ENCODE results near the gene NPM1.

Gene NPM1

DNA sequence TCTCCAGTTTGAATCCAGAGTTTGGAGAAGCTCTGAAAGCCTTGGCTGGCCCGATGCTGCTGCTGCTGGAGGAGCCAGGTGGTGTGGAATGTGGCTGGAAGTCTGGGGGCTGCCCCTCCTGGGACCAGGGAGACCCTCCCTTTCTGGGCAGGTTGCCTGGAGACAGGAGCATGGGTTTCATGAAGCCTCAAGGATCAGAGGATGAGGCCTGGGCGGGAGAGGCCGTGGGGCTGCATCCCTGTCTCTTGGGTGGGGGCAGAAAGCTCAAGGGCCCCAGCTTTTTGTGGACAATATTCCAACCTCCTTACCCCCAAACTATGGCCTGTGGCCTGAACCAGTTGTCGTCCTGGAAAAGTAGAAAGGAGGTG lies 41.9 kb downstream of the NPM1 start:
- DNase-seq, result no peak

DNA sequence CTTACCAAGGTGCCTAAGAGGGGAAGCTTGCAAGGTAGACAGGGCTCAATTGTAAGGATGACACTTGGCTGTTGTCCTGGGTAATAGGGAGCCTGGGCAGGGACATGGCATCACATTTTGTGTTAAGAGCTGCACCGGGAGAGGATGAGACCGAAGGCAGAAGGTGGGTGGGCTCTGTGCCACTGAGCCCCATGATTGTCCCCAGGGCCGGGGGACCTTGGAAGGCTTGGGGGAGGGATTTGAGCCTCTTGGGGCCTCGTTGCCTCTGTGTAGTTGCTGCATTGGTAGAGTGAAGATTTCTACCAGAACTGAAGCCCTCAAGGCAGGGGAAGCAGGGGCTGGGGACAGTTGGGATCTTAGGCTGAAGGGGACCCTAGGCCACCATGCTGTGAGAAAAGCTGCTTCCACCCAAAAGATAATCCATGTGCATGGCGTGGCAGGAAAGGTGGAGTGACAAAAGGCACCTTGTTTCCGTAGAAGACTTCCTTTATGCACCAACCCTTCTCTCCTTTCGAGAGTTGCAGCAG lies 43.7 kb downstream of the NPM1 start:
- no peak for DNase-seq

DNA sequence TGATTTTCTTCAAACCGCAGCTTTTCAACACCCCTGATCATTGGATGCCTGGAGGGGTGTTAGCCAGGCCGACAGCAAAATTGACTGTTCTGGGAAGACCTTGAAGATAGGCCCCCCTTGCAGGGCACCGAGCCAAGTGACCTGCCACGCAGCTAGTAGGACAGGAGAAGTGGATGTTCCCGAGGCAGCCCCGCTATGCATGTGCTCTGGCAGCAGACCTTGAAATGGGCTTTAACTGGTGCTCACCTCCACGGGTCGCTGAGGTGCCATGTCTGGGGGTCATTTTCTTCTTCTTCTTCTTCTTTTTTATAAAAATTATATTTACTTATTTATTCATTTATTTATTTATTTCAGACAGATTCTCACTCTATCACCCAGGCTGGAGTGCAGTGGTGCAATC lies 44.4 kb downstream of the NPM1 start:
- DNase-seq, result no peak

DNA sequence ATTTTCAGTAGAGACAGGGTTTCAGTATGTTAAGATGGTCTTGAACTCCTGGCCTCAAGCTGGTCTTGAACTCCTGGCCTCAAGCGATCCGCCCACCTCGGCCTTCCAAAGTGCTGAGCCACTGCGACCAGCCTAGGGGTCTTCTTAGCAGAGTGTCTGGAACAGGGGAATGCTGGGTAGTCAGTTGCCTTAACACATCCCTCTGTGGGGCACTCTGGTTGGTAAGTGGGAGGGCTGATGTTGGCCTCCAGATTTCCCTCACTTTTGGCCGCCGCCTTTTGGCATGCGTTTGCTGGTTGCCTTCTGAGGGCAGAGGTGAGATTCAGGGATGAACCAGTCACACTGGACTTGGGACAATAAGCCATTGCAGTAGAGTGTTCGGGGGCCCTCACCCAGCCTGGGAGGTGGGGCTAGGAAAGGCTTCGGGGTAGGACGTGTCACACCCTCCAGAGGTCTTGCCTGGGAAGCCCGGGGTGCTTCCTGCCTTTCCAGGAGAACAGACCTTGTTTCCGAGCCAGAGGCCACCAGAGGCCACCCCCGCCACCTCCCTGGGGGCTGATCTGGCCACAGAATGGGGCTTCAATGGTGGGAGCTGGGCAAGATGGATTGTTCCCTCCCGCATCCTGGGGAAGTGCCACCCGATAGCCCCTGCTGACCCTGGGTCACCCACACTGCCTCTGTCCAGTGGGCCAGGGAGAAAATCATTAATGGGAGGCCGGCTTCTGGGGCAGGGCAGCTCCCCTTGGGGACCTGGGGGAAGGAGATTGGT lies 45.1 kb downstream of the NPM1 start:
- DNase-seq, result no peak

DNA sequence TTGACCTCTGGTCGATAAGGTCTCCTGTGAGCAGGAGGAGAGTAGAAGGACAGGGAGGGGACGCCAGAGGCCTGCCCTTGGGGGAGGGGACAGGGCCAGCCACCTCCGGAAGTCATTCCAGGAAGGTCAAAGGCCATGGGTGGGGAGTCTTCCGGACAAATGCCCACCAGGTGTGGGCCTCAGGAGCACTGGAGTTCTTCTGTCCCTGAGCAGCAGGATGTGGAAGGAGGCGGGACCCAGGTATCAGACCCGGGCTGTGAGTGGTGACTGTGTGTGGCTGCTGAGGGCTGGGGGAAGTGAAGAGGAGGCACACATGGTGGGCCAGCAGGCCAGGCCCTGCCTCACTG lies 45.7 kb downstream of the NPM1 start:
- DNase-seq, result no peak

DNA sequence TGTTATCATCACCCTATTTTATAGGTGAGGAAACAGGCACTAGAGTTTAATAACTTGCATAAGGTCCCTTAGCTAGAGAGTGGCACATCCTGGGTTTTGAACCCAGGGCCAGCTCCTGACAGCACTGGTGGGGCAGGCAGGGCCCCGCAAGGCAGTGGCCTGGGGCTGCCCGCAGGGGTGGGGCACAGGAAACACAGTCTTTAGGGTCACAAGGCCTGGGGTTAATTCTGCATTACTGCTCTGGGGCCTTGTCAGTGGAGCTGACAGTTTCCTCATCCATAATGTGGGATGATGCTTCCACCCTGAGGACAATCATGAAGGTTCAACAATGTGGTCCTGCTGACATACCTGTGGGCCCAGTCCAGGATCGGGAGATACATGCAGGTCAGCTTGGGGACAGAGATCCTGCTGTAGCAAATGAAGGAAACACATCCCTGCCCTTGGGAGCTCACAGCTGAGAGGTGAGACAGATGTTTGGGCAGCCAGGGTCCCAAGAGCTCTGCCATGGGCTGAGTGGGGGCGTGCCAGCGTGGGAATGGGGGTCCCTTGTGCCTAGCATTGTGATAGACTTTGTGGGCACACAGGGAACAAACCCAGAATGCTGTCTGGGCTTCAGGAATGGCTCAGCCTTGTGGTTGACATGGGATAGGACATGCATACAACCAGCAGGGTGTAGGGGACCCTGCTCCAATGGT lies 46.5 kb downstream of the NPM1 start:
- no peak for DNase-seq

DNA sequence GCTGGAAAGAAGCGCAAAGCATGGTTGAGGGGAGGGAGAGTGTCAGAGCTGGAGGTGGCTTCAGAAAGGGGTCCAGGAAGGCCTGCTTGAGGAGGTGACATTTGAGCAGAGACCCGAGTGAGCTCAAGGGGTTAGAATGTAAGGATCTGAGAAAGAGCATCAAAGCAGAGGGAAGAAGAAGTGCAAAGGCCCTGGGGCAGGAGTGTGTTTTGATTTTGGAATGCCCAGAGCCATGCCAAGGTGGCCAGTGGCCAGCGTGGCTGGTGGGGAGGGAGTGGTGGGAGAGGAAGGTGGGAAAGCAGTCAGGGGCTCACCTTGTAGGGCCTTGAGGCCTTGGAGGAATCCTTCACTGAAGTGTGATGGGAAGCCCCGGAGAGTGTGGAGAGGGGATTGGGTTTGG lies 47.2 kb downstream of the NPM1 start:
- no peak for DNase-seq

DNA sequence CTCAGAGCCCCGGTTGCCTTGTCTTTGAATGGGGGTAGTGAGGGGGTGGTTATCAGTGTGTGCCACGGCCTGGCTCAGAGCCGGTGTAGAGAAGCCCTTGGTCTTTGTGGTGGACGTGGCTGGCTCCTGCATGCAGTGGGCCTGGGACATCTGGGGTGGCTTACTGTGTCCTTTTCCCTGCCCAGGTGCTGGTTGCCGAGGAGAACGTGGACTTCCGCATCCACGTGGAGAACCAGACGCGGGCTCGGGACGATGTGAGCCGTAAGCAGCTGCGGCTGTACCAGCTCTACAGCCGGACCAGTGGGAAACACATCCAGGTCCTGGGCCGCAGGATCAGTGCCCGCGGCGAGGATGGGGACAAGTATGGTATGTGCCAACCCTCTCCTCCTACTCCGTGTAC lies 48.3 kb downstream of the NPM1 start:
- no peak for DNase-seq

DNA sequence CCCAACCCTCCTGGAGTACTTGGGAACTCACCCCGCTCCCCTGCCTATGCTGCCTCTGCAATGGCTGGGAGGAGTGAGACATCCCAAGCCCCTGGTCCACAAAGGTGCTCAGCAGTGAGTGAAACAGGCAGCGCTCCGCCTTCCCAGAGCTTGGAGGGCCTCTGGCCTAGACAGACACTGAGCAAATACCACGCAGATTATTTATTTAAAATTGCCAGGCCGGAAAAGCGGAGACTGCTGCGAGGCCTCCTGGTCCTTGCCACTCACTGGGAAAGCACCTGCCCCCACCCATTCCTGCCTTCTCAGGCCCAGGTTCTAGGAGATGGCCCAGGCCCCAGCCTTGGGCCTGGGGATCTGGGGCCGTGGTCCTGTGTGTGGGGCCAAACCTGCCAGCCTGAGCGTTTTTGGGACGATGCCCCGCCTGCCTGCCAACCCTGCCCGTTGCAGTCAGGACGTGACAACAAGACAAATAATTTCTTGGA lies 49.2 kb downstream of the NPM1 start:
- no peak for DNase-seq

DNA sequence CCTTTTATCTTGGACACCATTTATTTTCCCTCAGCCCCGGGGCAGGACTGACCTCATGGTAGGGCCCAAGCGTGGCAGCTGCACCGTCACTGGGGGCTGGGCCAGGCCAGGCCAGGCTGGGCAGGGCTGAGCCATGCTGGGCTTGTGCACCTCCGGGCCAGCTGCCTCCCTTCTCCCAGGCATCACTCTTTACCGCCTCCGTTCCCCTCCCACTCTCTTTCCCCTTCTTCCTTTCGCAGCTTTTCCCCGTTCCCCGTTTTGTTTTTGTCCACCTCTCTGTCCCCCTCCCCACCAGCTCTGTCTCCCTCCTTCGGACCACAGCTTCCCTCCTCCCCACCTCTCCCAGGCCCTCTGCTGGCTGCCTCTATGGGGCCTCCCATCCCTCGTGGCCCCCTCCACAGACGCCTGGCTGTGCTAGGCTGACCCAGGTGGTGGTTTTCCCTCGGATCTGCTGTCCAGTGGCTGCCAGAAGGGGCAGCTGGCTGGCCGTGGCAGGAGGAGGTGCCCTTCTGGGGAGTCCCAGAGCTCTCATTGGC lies 49.7 kb downstream of the NPM1 start:
- no peak for DNase-seq

DNA sequence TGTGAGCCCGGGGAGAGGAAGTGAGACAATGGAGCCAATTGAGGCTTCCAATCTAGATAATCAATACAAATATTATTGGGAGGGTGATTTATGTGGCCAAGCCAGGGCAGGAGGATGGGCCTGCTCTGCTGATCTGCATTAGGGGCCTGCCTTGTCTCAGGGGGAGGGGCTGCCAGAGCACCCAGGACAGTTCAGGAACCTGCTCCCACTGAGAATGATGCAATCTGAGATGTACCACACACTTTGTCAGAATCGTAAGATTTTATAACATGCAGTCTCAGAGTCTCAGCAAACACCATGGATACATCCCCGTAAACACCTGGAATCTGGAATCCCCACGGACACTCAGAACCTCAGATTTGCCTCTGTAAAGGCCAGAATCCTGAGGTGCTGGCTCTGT lies 51.1 kb downstream of the NPM1 start:
- no peak for DNase-seq

DNA sequence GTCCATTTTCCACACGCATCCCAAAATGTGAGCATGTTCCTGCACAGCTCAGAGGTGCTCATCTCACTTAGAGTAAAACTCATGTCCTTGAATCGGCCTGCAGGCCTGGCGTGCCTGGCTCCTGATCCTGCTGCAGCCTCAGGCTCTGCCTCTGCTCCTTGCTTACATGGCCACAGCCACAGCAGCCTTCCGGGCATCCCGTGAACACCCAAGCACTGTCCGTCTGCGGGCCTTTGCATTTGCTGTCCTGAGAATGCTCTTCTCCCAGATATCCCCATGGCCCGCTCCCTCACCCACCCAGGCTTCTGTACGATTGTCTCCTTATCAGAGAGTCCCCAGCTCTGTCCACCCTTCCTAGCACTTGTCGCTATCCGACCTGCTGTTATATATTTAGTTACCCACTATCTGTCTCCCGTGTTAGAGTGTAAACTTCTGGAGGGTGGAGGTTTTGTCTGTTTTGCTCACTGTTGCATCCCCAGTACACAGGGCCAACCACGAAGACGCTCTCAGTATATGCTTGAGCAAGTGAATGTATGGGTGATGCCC lies 53.7 kb downstream of the NPM1 start:
- DNase-seq, result no peak

DNA sequence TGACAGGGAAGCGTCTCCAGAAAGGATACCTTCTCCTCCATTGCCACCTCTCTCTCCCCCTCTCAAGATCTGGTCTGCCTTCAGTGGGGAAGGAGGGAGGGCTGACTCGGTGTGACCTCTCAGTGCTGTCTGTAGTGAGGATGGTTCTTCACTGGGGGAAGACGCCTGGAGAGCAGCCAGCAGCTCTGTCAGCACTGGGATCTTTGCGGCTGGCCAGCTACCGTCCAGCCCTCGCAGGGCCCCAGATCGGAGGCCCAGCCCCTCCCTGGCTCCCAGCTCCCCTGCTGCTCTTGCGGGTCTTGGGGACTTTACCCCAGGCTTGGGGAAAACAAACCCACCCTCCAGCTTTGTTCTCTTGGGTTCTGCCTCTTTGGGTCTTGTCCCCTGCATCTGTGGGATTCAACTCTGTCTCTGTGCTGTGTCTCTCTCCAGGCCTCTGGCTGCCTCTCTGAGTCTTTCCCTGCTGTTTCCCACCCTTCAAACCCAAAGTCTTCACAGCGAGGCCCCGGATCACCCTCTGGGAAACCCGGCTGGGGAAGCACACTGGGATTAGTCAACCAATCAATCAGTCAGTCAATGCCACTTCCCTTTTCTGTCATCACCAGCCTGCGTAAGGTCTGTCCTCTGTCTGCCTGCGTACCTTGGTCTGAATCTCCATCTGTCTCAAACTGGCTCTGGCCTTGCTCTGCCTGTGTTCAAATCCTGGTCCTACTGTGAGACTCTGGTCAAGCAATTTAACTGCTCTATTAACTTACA lies 54.8 kb downstream of the NPM1 start:
- no peak for DNase-seq

DNA sequence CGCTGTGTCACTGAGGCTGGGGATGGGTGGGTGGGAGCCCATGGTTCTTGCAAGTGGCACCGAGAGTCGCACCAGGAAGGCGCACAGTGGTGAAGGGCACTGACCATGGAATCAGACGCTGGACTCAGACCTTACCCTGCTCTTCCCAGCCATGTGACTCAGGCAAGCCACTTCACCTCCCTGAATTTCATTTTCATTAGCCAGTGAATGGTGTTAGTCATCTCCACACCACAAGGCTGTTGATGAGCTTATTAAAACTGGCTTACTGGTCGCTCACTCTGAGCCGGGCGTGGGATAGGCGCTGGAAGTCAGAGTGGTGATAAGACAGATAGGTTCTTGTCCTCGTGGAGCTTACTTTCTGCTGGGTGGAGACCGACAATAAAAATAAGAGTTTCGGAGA lies 56.9 kb downstream of the NPM1 start:
- no peak for DNase-seq

DNA sequence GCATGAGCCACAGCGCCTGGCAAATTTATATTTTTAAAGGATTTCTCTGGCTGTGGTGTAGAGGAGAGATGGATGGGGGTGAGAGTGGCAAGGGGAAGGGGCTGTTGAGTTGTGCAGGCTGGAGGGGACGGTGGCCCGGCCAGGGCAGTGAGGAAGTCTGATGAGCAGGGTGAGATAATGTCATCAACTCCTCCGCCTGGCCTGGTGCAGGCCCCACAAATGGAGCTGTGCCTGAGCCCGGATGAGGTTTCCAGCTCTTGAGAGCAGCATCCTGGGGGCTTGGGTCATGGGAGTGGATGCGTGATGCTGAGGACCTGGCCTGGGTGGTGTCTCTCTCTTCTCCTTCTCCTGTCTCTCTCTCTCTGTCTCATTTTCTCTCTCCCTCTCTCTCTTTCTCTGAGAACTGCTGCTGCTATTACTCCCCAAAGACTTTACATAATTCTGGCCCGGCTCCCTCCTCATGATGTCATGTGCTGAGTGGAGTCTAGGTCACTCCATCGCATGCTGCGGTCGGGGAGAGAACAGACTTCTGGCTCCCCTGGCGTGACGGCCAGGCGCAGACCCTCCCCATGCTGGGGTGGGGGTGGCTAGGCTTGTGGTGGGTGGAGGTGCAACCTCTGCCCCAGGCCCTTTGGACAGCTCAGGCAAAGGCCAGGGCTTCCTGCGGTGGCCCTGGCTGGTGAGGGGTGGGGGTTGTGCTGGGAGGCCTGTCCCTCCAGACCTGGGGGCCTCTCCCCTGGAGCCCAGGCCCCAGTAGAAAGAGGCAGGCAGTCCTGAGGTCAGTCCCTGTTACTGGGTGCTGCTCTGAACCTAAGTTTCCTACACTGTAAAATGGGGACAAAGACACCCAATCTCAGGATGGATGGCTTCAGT lies 58.2 kb downstream of the NPM1 start:
- no peak for DNase-seq

DNA sequence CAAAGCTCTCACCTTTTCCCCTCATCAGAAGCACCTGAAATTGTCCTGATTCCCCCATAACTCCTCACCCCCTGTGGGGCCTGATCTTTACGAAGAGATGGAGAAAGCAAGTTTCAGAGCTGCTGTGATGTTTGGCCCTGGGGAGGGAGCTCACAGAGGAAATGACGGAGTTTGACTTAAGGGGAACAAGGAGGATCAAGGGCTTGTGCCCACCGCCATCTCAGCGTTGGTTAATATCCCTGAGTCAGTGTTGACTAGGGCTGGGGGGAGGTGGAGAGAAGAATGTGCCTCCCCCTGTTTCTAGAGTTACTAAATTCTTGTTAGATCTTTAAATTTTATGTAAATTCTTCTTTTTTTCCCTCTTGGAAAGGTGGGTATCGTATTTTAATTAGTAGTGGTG lies 59.6 kb downstream of the NPM1 start:
- DNase-seq, result no peak

DNA sequence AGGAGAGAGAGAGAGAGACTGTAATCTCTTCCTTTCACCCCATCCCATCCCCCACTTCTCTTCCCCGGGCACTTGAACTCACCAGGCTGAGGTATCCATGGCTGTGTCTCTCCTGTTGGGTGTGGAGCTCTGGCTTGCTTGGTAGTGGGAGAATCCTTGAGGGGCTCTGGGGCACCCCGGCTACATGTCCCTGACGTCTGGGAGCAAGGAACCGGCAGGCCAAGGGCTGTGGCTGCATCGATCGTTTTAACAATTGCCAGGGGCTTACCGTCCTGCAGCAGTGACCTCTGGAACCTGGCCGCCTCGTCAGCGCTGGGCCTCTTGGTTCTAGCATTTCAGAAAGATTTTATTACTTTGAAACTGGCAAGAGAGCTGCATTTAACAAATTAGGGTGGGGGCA lies 61.8 kb downstream of the NPM1 start:
- no peak for DNase-seq

DNA sequence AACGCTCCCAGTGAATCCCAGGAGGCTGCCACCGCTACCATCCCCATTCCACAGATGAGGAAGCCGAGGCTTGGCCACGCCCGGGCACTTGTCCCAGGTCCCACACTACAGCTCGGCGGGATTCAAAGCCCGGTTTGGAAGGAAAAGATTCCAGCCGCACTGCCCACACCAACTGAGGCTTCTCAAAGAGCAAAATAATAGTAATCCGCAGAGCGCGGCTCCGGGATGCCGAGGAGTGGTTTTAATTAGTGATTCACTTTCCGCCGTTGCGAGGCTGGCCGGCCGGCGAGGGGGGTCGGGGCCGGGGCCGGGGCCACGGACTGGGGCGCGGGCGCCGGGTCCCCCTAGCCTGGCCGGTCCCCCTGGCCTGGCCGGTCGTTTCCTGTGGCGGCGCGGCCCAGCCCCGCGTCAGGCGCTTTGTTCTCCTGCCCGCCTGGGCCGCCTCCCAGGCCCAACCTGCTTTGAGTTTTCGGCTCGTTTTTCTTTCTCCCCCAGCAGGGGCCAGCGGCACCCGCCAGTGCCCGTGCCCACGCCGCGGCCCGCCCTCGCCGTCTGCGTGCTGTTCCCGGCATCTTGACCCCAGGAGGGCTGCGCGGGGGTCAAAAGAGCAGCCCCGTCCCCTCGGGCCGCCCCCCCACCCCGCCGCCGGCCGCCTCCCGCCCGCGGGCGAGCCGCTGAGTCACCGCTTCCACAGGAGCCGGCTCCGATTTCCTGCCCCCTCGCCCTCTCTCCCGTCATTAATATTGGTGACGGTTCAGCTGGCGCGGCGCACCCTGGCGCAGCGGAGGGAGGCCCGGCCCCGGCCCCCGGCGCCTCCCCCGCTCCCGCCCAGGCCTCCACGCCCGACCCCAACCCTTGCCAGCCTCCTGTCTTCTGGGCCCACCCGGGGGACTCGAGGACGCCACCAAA lies 63.0 kb downstream of the NPM1 start:
- DNase-seq, result no peak

DNA sequence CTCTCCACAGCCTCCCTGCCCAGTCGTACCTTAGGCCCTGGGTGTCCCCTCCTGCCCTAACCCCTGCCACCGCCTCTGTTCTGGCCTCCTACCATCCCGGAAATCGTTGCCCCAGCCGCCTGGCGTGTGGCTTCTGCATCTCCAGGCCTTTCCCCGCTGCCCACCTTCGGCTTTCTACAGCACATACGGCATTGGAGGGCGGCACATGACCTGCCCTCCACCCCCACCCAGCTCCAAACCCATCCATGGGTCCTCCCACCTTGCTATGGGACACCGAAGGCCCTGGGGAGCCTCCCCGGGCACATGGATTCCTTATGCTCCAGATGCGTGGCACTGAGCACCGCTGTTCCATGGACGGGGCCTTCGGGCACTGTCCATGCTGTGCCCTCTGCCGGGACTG lies 63.8 kb downstream of the NPM1 start:
- DNase-seq, result no peak

DNA sequence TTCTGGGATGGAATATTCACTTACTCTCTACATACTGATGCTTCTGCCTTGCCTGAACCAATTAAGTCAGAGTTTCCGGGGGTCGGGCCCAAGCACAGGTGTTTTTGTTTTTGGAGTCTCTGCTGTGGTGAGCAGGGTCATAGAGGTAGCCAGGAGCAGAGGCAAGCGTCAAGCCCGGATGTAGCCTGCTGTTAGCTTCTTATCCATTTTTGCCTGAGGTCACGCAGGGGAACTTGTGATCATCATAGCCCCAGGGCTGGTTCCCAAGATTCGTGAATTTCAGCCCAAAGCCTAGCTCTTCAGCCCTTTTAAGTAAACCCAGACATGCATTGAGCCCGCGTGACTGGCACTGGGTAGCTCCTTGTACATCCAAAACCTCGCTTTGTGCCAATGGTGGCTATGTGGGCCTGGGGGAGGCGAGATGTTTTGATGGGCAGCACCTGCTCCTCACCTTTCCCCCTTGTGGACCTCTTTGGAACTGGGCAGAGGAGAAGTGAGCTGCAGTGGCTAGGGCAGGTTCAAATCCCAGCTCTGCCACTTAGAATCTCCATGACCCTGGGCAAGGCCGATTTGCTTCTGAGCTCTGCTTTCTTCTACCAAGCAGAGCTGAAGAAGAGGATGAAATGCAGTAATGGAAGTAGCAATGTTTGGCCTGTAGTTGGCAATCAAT lies 65.5 kb downstream of the NPM1 start:
- DNase-seq, result no peak

DNA sequence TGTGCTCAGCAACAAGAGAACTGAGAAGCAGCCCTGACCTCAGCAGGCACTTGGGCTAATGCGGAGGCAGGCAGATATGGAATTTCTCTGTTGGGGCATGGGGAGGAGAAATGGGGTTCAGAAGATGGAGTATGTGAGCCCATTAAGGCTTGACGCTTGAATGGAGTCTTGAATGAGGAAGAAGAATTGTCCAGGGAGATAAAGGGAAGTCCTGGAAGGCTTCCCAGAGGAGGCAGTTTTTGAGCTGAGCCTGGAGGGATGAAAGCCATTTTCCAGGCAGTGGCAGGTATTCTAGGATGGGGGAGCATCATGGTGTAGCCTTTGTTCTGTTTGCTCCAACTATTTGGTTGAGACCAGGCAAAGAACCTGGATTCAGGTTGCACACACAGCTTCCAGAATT lies 66.3 kb downstream of the NPM1 start:
- no peak for DNase-seq
